Caco-2 (cell line): ENCODE results near the gene PTPRN2. TPM values are rescaled to one million over a fixed set of nuclear protein-coding genes. Genes with fewer than 3 reads are reported as not detected.

Experiments
- BruUV-seq: library from RNA; stranded (reverse); fragments of 400-500 nt; replicated peaks from 2 replicates; lab custom pipeline; 2021; lab: Mats Ljungman, UMichigan
- CTCF ChIA-PET: fragments of 300-600 bp; sonication (Branson Sonifier 250); formaldehyde crosslinking; loops from one replicate; lab custom pipeline; 2022; ENCODE audit warnings: antibody characterized with exemption; lab: Charles Lee
- POLR2A ChIA-PET: fragments of 300-600 bp; sonication (Branson Sonifier 250); formaldehyde crosslinking; loops from one replicate; lab custom pipeline; 2022; ENCODE audit warnings: antibody characterized with exemption; lab: Charles Lee
- DNase-seq, 2 experiments: peaks; one replicate each; pipeline versions ENCODE4 v3.0.0 to v3.0.0-alpha.2; 2020 to 2022
- H3K27me3 ChIP-seq: replicated peaks from 2 replicates; pipeline ENCODE4 v1.6.0; 2011; ENCODE audit warnings: low read length; ENCODE audit not compliant: control insufficient read depth, insufficient read depth
- H3K36me3 ChIP-seq: 2 replicates; pipeline ENCODE4 v1.5.1; 2011; ENCODE audit warnings: low read length; ENCODE audit not compliant: control insufficient read depth, insufficient read depth
- H3K4me1 ChIP-seq: fragments of 250-450 bp; sonication (Bioruptor Pico); 2 replicates; pipeline ENCODE4 v1.5.1; 2020; ENCODE audit warnings: mild to moderate bottlenecking
- H3K4me3 ChIP-seq: 2 replicates; pipeline ENCODE4 v1.5.1; 2011; ENCODE audit warnings: low read depth, mild to moderate bottlenecking, control low read depth, low read length
- H3K9me3 ChIP-seq: fragments of 250-450 bp; sonication (Bioruptor Pico); 2 replicates; pipeline ENCODE4 v1.5.1; 2020; ENCODE audit warnings: mild to moderate bottlenecking, moderate library complexity
- H3K27ac Mint-ChIP-seq: one replicate; pipeline ENCODE4 v1.8.0; 2022; ENCODE audit warnings: mixed read lengths; ENCODE audit not compliant: unreplicated experiment
- H3K27me3 Mint-ChIP-seq: one replicate; pipeline ENCODE4 v1.8.0; 2022; ENCODE audit warnings: mixed read lengths; ENCODE audit not compliant: insufficient read depth, unreplicated experiment
- H3K36me3 Mint-ChIP-seq: one replicate; pipeline ENCODE4 v1.8.0; 2022; ENCODE audit warnings: mild to moderate bottlenecking, mixed read lengths; ENCODE audit not compliant: insufficient read depth, unreplicated experiment
- H3K4me1 Mint-ChIP-seq: one replicate; pipeline ENCODE4 v1.8.0; 2022; ENCODE audit warnings: low read depth, mixed read lengths; ENCODE audit not compliant: unreplicated experiment
- H3K4me3 Mint-ChIP-seq: one replicate; pipeline ENCODE4 v1.8.0; 2022; ENCODE audit warnings: mild to moderate bottlenecking, moderate library complexity, mixed read lengths; ENCODE audit not compliant: unreplicated experiment
- H3K9me3 Mint-ChIP-seq: one replicate; pipeline ENCODE4 v1.8.0; 2022; ENCODE audit warnings: mixed read lengths; ENCODE audit not compliant: unreplicated experiment
- CTCF ChIP-seq, 2 experiments: fragments of 200-600 bp in 1 of 2; IDR thresholded peaks; 1 replicate in 1 of 2; 2 replicates in 1 of 2; pipeline versions ENCODE4 v1.5.1 to v1.8.0; 2011 to 2022; ENCODE audit warnings: antibody characterized with exemption in 1 of 2, control low read depth in 1 of 2, inconsistent platforms in 1 of 2, low read depth in 1 of 2, low read length in 1 of 2, mild to moderate bottlenecking in 1 of 2, moderate library complexity in 1 of 2; ENCODE audit not compliant: insufficient read depth in 1 of 2, severe bottlenecking in 1 of 2, unreplicated experiment in 1 of 2
- intact Hi-C: fragments of 100-400 bp; cut with micrococcal nuclease; formaldehyde crosslinking; loops from one replicate; pipeline ENCODE4 v1.10.0; 2022; ENCODE audit not compliant: unreplicated experiment
- total RNA-seq: library from RNA; stranded (reverse); gene quantifications from 2 replicates; pipeline ENCODE4 v1.2.3, GENCODE V29; 2022

PTPRN2 gene
- total RNA-seq, 1 experiment from 2014 or later: 1.4 TPM

GRCh38 chr7:157555944-157556641 lies 1031.5 kb downstream of the PTPRN2 start:
- H3K9me3 ChIP-seq: no peaks in the 10 kb centered on the region
- no peak overlapping the region for H3K4me3 Mint-ChIP-seq
- H3K4me3 ChIP-seq: no peak overlapping the region
- no peaks in the 10 kb centered on the region for H3K4me1 Mint-ChIP-seq
- no peaks in the 10 kb centered on the region for H3K9me3 Mint-ChIP-seq
- no peaks in the 10 kb centered on the region for H3K4me1 ChIP-seq
- H3K36me3 ChIP-seq: no peaks in the 10 kb centered on the region
- ChIA-PET POLR2A (no interaction called here), CTCF (no interaction called here)
- H3K27ac Mint-ChIP-seq: no peak overlapping the region
- no peak for TF ChIP-seq CTCF (IDR thresholded peaks at IDR 0.05; ENCODE audit: insufficient read depth in 1 of 2, low read depth in 1 of 2, low read length in 1 of 2, severe bottlenecking in 1 of 2, unreplicated experiment in 1 of 2)
- no peaks in the 10 kb centered on the region for H3K27me3 Mint-ChIP-seq
- DNase-seq: peak in 1 of 2 experiments; percentile 9
- H3K27me3 ChIP-seq: no peaks in the 10 kb centered on the region
- no TSS peak for BruUV-seq
- intact Hi-C loops: no loop called here
- H3K36me3 Mint-ChIP-seq: no peaks in the 10 kb centered on the region

- H3K36me3 ChIP-seq: no peaks in the 10 kb centered on the region
- DNase-seq: peak in 1 of 2 experiments; percentile 31
- no peak overlapping the region for H3K4me3 Mint-ChIP-seq
- H3K27me3 ChIP-seq: no peaks in the 10 kb centered on the region
- no peaks in the 10 kb centered on the region for H3K27me3 Mint-ChIP-seq
- POLR2A ChIA-PET: no interaction called here
- no peaks in the 10 kb centered on the region for H3K9me3 Mint-ChIP-seq
- H3K36me3 Mint-ChIP-seq: no peaks in the 10 kb centered on the region
- intact Hi-C loops: no loop called here
- no peak overlapping the region for H3K4me3 ChIP-seq
- no peaks in the 10 kb centered on the region for H3K9me3 ChIP-seq
- no TSS peak for BruUV-seq
- no peaks in the 10 kb centered on the region for H3K4me1 ChIP-seq
- no peak for TF ChIP-seq CTCF (IDR thresholded peaks at IDR 0.05; ENCODE audit: insufficient read depth in 1 of 2, low read depth in 1 of 2, low read length in 1 of 2, severe bottlenecking in 1 of 2, unreplicated experiment in 1 of 2)
- CTCF ChIA-PET: no interaction called here
- H3K4me1 Mint-ChIP-seq: no peaks in the 10 kb centered on the region
- no peak overlapping the region for H3K27ac Mint-ChIP-seq
These were observed 1032.3 kb downstream of the PTPRN2 start for GRCh38 chr7:157555313-157555712.

- Histone ChIP-seq H3K36me3 (no peaks in the 10 kb centered on the region), H3K9me3 (no peaks in the 10 kb centered on the region), H3K4me3 (no peak overlapping the region), H3K4me1 (no peaks in the 10 kb centered on the region), H3K27me3 (no peaks in the 10 kb centered on the region)
- Mint-ChIP-seq H3K9me3 (no peaks in the 10 kb centered on the region), H3K27me3 (no peaks in the 10 kb centered on the region), H3K27ac (no peak overlapping the region), H3K36me3 (no peaks in the 10 kb centered on the region), H3K4me1 (no peaks in the 10 kb centered on the region), H3K4me3 (no peak overlapping the region)
- intact Hi-C loops: no loop called here
- BruUV-seq: no TSS peak
- ChIA-PET POLR2A (no interaction called here), CTCF (no interaction called here)
- TF ChIP-seq CTCF (IDR thresholded peaks at IDR 0.05; ENCODE audit: insufficient read depth in 1 of 2, low read depth in 1 of 2, low read length in 1 of 2, severe bottlenecking in 1 of 2, unreplicated experiment in 1 of 2): no peak
- DNase-seq: peak in 1 of 2 experiments; percentile 19
These were observed 1033.0 kb downstream of the PTPRN2 start for GRCh38 chr7:157554393-157555238.
